ENCODE data around the gene AKNA. TPM values are rescaled to one million over a fixed set of nuclear protein-coding genes. Genes with fewer than 3 reads are reported as not detected.

Gene AKNA
- polyA plus RNA-seq, 3 donors: 3.3 to 147 (median 7.3) TPM

DNA sequence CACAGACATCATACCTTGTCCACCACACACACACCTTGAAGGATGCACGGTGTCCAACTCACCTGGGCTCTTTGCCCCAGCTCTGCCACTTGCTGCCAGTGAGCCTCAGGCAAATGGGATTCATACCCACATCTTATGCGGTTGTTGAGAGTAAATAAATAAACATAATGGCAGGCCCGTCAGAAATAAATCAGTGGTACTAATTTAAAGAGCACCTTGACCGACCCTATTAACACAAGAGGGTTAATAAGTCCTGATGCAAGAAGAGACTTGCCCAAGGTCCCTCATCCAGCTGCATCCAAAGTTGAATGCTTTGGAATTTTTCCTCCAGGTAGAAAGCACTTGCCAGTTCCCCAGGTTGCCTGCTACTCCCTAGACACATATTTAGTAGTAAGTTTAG lies 11.6 kb upstream of the AKNA start:
- TF ChIP-seq, protein P1, sequence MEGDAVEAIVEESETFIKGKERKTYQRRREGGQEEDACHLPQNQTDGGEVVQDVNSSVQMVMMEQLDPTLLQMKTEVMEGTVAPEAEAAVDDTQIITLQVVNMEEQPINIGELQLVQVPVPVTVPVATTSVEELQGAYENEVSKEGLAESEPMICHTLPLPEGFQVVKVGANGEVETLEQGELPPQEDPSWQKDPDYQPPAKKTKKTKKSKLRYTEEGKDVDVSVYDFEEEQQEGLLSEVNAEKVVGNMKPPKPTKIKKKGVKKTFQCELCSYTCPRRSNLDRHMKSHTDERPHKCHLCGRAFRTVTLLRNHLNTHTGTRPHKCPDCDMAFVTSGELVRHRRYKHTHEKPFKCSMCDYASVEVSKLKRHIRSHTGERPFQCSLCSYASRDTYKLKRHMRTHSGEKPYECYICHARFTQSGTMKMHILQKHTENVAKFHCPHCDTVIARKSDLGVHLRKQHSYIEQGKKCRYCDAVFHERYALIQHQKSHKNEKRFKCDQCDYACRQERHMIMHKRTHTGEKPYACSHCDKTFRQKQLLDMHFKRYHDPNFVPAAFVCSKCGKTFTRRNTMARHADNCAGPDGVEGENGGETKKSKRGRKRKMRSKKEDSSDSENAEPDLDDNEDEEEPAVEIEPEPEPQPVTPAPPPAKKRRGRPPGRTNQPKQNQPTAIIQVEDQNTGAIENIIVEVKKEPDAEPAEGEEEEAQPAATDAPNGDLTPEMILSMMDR (IDR thresholded peaks at IDR 0.05): no peak
- 100% methylated on average over 1 of the region's 4 CpGs for WGBS (ENCODE audit: insufficient coverage)
- H3K4me3 Mint-ChIP-seq: no peak overlapping the region
- no peak overlapping the region for H3K27ac Mint-ChIP-seq
- no peak overlapping the region for H3K27ac ChIP-seq (ENCODE audit: low read depth in 1 of 2, low read length in 2 of 2)
- H3K9me3 Mint-ChIP-seq: no peaks in the 10 kb centered on the region
- peaks cover 38 to 39% of the 10 kb centered on the region in 2 donors for H3K4me1 ChIP-seq (ENCODE audit: control insufficient read depth in 1 of 2, insufficient read depth in 2 of 2, low read length in 2 of 2)
- peaks cover 2 to 7% of the 10 kb centered on the region in 2 donors for H3K36me3 ChIP-seq (replicated peaks in 1 of 2; ENCODE audit: control insufficient read depth in 1 of 2, insufficient read depth in 2 of 2, low read length in 2 of 2)
- no peak for DNase-seq
- no peak overlapping the region for H3K4me3 ChIP-seq (replicated peaks in 1 of 3; ENCODE audit: low read depth in 2 of 3, low read length in 3 of 3)
- no peak overlapping the region for H2AFZ ChIP-seq (ENCODE audit: insufficient read depth, low read depth, low read length, poor library complexity, severe bottlenecking)
- peaks cover 0 to 3% (median 2%) of the 10 kb centered on the region in 3 donors for H3K27me3 Mint-ChIP-seq (ENCODE audit: low read depth in 3 of 3)
- intact Hi-C loops (cut with micrococcal nuclease): loop anchor here (5.0 to 10.0 kb wide), 2 partner anchors 37 to 55 kb away; no protein-coding TSS in a partner anchor
- no peak overlapping the region for H3K4me2 ChIP-seq (replicated peaks; ENCODE audit: extremely low read depth, low read length, poor library complexity, severe bottlenecking)
- no peak overlapping the region for H3K9ac ChIP-seq (ENCODE audit: insufficient read depth, low read length, poor library complexity, severe bottlenecking)
- no peaks in the 10 kb centered on the region for H3K9me3 ChIP-seq (replicated peaks in 1 of 2; ENCODE audit: control insufficient read depth in 1 of 2, insufficient read depth in 1 of 2, low read length in 2 of 2)
- peaks cover 37% of the 10 kb centered on the region for H3K4me1 Mint-ChIP-seq
- no peaks in the 10 kb centered on the region for H3K27me3 ChIP-seq (ENCODE audit: control insufficient read depth in 2 of 2, insufficient read depth in 2 of 2, low read length in 2 of 2)
- peaks cover 32% of the 10 kb centered on the region for H3K79me2 ChIP-seq (ENCODE audit: insufficient read depth, low read length)
- H4K20me1 ChIP-seq (ENCODE audit: insufficient read depth, low read length): peaks cover 34% of the 10 kb centered on the region
- H3K36me3 Mint-ChIP-seq: peaks cover 10 to 19% of the 10 kb centered on the region in 2 donors

DNA sequence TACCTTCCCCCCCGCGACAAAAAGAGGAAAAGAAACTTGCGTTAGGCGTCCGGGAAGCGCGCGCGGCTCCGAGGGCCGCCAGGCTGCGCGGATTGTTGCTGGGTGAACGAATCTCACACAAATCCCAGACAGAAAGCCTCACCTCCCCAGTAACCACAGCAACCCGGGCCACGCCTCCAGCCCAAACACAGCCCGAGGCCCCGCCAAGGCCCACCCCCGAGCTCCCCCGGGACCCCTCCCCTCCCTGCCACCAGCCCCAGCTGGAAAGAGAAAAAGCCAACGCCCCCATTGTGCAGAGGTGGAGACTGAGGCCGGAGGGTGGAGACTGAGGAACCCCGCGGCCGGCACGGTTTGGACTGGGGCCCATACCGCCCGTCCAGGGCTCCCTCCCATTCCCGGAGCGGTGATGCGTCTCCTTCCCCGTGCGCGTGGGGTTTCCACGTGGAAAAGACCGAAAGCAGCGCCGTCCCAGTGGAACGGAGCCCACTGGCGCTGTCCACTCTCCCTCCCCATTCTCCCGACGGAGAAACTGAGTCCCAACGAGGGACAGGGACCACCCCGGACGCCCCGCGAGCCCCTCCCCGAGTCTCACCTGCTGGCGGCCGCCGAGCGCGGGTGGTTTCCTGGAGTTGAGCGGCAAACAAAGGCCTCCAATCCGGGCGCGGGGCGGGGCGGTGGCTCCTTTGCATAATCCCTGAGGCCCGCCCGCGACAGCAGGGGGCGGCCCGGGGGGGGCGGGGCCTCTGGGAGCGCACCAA lies 10.2 kb upstream of the AKNA start:
- Mint-ChIP-seq H3K36me3 (peaks cover 12 to 31% of the 10 kb centered on the region in 2 donors), H3K4me1 (peaks cover 42% of the 10 kb centered on the region), H3K4me3 (peak overlapping the region; percentile 87 to 97), H3K27ac (peak overlapping the region; percentile 92 to 97 (median 95)), H3K9me3 (peaks cover 0 to 3% (median 0%) of the 10 kb centered on the region in 7 donors), H3K27me3 (ENCODE audit: low read depth in 3 of 3) (peaks cover 0 to 3% (median 0%) of the 10 kb centered on the region in 3 donors)
- no peaks in the 10 kb centered on the region for H3K9me3 ChIP-seq (replicated peaks in 1 of 2; ENCODE audit: control insufficient read depth in 1 of 2, insufficient read depth in 1 of 2, low read length in 2 of 2)
- peaks cover 2 to 12% of the 10 kb centered on the region in 2 donors for H3K36me3 ChIP-seq (replicated peaks in 1 of 2; ENCODE audit: control insufficient read depth in 1 of 2, insufficient read depth in 2 of 2, low read length in 2 of 2)
- WGBS (ENCODE audit: insufficient coverage): under 1% methylated on average over 59 of the region's 66 CpGs
- intact Hi-C loops (cut with micrococcal nuclease): loop anchor here (1.0 to 10.0 kb wide), 3 partner anchors 11 to 53 kb away; partner anchors contain the start of gene AKNA (in 1 of the 2)
- H3K9ac ChIP-seq (ENCODE audit: insufficient read depth, low read length, poor library complexity, severe bottlenecking): peak overlapping the region; percentile 93
- peak; percentile 90 to 92 (median 92) for DNase-seq
- peak overlapping the region; percentile 88 to 96 (median 92) for H3K4me3 ChIP-seq (replicated peaks in 1 of 3; ENCODE audit: low read depth in 2 of 3, low read length in 3 of 3)
- no peaks in the 10 kb centered on the region for H3K27me3 ChIP-seq (ENCODE audit: control insufficient read depth in 2 of 2, insufficient read depth in 2 of 2, low read length in 2 of 2)
- peaks cover 42 to 48% of the 10 kb centered on the region in 2 donors for H3K4me1 ChIP-seq (ENCODE audit: control insufficient read depth in 1 of 2, insufficient read depth in 2 of 2, low read length in 2 of 2)
- peaks cover 45% of the 10 kb centered on the region for H3K79me2 ChIP-seq (ENCODE audit: insufficient read depth, low read length)
- TF ChIP-seq, protein P1 (IDR thresholded peaks at IDR 0.05): no peak
- peaks cover 40% of the 10 kb centered on the region for H4K20me1 ChIP-seq (ENCODE audit: insufficient read depth, low read length)
- H3K4me2 ChIP-seq (replicated peaks; ENCODE audit: extremely low read depth, low read length, poor library complexity, severe bottlenecking): peak overlapping the region; percentile 93
- peak overlapping the region; percentile 83 for H2AFZ ChIP-seq (ENCODE audit: insufficient read depth, low read depth, low read length, poor library complexity, severe bottlenecking)
- peak overlapping the region; percentile 96 to 99 for H3K27ac ChIP-seq (ENCODE audit: low read depth in 1 of 2, low read length in 2 of 2)
